Measurements from ENCODE around the gene GLT1D1. TPM values are rescaled to one million over a fixed set of nuclear protein-coding genes. Genes with fewer than 3 reads are reported as not detected.
A peak's percentile ranks its signal among the peaks of the same experiment; 100 is the strongest.

Gene GLT1D1
- polyA plus RNA-seq, 3 donors, result 1.7 to 2.2 (median 2.0) TPM

GRCh38 chr12:128959901-128960300 is 106.6 kb downstream of the GLT1D1 start:
- no peak for DNase-seq (ENCODE audit: low read depth in 3 of 3, low spot score in 2 of 3)

- no peak for DNase-seq (ENCODE audit: low read depth in 3 of 3, low spot score in 2 of 3)
Measured at GRCh38 chr12:128961308-128961902, 108.1 kb downstream of the GLT1D1 start.

DNA sequence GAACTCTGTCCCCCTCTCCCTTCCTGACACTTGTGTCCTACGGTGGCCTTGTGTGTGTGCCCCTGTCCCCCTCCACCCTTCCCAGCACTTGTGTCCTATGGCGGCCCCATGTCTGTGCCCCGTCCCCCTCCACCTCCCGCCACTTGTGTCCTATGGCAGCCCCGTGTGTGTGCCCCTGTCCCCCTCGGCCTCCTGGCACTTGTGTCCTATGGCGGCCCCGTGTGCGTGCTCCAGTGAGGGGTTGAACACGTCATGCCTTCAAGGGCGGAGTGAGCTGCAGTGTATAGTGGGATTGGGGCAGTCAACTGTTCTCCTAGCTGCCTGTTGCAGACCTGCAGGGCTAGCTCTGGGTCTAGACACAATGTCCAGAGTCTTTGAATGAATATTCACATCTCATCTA is 108.7 kb downstream of the GLT1D1 start:
- no peak for DNase-seq (ENCODE audit: low read depth in 3 of 3, low spot score in 2 of 3)

GRCh38 chr12:128966203-128966810 is 113.0 kb downstream of the GLT1D1 start:
- no peak for DNase-seq (ENCODE audit: low read depth in 3 of 3, low spot score in 2 of 3)

DNA sequence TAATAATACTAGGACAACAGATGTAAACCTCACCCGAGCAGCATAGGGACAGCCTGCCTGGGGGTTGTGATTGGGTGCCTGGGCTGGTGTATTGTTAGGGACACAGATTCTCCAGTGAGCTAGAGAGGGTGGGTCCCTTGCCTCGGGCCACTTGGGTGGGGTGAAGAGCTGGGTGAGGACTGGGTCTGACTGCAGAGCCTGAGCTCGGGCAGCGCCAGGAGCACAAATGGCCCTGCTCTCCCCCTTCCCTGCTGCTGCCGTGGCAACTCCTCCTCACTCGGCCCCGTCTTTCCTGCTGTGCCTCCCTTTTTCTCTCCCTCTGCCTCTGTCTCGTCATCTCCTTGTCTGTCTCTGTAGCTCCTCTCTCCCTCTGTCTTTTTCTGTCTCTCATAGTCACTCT is 115.4 kb downstream of the GLT1D1 start:
- no peak for DNase-seq (ENCODE audit: low read depth in 3 of 3, low spot score in 2 of 3)

DNA sequence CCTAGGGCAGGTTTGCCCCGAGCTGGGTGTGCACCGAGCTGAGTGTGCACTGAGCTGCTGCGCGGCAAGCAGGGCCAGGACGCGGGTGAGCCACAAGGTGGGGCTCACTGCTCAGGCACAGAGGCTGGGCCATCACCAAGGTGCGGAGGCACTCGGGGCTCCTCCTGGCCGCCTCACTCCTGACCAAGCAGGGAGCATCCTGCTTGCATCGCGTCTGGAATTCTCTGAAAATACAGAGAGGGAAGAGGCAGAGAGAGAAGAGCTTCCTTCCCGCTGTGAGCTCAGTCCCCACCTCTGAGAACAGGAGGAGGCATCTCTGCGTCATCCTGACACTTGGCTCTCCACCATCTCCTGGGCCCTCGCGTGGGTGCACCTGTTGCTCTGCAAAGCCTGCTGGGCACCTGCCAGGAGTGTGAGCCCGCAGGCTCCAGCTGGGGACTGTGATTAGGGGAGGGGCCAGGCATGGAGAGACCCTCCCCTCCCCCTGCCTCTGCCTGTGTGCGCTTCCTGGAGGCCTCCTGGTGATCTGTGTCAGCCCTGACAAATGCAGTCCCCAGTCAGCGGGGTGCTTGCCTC is 116.3 kb downstream of the GLT1D1 start:
- no peak for DNase-seq (ENCODE audit: low read depth in 3 of 3, low spot score in 2 of 3)

DNA sequence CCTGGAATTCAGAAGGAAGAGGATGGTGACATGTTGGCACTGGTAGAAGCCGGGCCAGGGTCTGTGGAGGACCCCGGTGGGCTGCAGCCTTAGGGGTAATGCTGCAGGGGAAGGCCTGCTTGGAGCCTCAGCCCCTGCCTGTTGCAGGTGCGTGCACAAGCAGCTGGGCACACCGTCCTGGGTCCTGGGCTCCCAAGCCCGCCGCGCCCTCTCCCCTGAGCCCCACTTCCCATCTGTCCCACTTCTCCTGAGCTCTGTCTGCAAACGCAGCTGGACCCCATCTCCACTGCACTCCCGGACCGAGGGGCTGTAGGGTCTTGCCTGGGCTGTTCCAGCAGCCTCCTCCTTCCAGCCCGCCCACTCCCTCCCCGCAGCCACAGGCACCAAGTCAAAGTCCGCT is 116.8 kb downstream of the GLT1D1 start:
- no peak for DNase-seq (ENCODE audit: low read depth in 3 of 3, low spot score in 2 of 3)

GRCh38 chr12:128970941-128971340 is 117.7 kb downstream of the GLT1D1 start:
- no peak for DNase-seq (ENCODE audit: low read depth in 3 of 3, low spot score in 2 of 3)

DNA sequence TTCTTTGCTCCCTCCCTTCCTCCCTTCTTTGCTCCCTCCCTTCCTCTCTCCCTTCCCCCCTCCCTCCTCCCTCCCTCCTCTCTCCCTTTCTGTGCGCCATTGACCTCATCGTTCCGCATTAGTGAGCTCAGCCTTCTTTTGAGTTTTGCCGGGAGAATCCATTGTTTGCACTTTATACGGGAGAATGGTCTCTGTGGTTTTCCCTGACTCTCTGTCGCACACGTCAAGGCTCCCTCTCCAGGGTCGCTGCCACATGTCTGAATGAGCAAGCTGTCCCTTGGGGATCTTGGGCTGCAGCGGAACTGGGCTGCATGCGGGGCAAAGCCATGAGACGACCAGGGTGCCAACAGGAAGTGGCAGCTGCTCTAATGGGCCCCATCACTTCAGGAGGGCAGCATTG is 118.5 kb downstream of the GLT1D1 start:
- no peak for DNase-seq (ENCODE audit: low read depth in 3 of 3, low spot score in 2 of 3)

- no peak for DNase-seq (ENCODE audit: low read depth in 3 of 3, low spot score in 2 of 3)
Measured at GRCh38 chr12:128973883-128974681, 120.8 kb downstream of the GLT1D1 start.

- DNase-seq (ENCODE audit: low read depth in 3 of 3, low spot score in 2 of 3), result no peak
Measured at GRCh38 chr12:128974881-128975280, 121.6 kb downstream of the GLT1D1 start.

GRCh38 chr12:128976120-128976738 is 123.0 kb downstream of the GLT1D1 start:
- peak in 1 of 3 donors; percentile 46 for DNase-seq (ENCODE audit: low read depth in 3 of 3, low spot score in 2 of 3)

DNA sequence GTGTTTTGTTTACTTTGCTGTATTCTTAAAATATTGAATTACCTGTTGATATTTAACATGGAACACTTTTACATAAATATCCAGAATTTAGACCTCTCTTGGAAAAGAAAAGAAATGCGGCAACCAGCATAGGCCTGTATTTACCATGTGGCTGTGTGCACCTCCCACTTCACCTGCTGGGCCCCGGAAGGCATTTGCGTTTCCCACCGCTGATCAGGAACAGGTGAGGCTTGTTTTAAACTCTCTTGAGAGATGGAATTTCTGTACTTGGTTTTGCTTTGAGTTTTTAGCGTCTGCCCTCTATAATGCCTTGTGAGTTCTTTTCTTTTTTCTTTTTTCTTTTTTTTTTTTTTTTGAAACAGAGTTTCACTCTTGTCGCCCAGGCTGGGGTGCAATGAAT is 124.2 kb downstream of the GLT1D1 start:
- DNase-seq (ENCODE audit: low read depth in 3 of 3, low spot score in 2 of 3), result no peak

DNA sequence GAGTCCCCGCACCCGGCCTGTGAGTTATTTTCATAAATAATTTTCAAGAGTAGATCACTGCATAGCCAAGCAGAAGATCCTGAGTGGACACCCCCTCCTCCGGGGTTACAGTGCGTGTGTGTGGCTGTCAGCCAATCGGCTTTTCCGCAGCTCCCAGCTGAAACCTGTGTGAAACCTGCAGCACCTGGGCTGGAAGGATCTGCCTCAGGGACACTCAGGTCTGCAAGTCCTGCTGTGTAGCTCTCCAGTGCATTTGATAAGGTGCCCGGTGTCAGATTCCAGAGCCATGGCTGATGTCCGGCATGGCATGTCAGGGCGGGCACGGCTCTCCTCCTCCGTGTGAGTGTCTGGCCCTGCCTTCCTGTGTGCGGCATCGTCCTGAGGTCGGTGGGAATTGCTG is 124.8 kb downstream of the GLT1D1 start:
- DNase-seq (ENCODE audit: low read depth in 3 of 3, low spot score in 2 of 3), result no peak

DNA sequence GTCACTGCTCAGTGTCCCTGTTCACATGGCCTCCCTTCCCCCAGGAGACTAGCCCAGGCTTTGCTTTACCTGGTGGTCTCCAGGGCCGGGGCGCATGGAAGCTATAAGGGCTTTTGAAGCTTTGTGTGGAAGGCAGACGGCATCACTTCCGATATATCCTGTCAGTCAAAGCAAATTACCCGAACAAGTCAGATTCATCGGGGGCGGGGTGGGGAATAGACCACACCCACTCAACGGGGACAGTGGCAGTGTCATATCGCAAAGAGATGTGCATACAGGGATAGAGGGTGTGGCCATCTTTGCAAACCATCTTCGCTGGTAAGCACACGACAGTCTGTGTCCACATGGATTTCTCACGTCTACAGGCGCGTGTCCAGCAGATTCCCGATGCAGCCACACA is 127.3 kb downstream of the GLT1D1 start:
- DNase-seq (ENCODE audit: low read depth in 3 of 3, low spot score in 2 of 3), result no peak

GRCh38 chr12:128981971-128982533 is 128.8 kb downstream of the GLT1D1 start:
- no peak for DNase-seq (ENCODE audit: low read depth in 3 of 3, low spot score in 2 of 3)

GRCh38 chr12:128982933-128983332 is 129.7 kb downstream of the GLT1D1 start:
- no peak for DNase-seq (ENCODE audit: low read depth in 3 of 3, low spot score in 2 of 3)

GRCh38 chr12:128983371-128983770 is 130.1 kb downstream of the GLT1D1 start:
- DNase-seq (ENCODE audit: low read depth in 3 of 3, low spot score in 2 of 3), result no peak

- no peak for DNase-seq (ENCODE audit: low read depth in 3 of 3, low spot score in 2 of 3)
Measured at GRCh38 chr12:128986957-128987356, 133.7 kb downstream of the GLT1D1 start.

GRCh38 chr12:128989287-128989686 is 136.0 kb downstream of the GLT1D1 start:
- DNase-seq (ENCODE audit: low read depth in 3 of 3, low spot score in 2 of 3), result no peak

DNA sequence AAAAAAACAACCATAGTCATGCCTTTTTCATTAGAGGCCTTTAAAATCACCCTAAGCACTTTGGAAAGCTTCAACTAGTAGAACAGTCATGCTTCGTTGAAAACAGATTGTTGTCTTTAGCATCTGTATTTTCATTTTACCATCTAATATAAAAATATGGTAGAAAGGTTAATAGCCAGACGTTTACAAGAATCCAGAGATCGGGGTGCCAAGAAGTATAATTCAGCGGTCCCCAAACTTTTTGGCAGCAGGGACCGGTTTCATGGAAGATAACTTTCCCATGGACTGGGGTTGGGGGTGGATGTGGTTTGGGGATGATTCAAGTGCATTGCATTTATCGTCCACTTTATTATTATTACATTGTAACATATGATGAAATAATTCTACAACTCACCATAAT is 138.4 kb downstream of the GLT1D1 start:
- DNase-seq (ENCODE audit: low read depth in 3 of 3, low spot score in 2 of 3), result no peak
